Progenitor cell of endocrine pancreas (in vitro differentiated cells): ENCODE measurements around the gene DNM3. TPM values are rescaled to one million over a fixed set of nuclear protein-coding genes. Genes with fewer than 3 reads are reported as not detected.
A peak's percentile ranks its signal among the peaks of the same experiment; 100 is the strongest.

Experiments
- DNase-seq: peaks from one replicate; pipeline ENCODE4 v3.0.0; 2021; ENCODE audit warnings: low spot score; ENCODE audit not compliant: unreplicated experiment
- H3K27ac Mint-ChIP-seq: 2 replicates; pipeline ENCODE4 v1.8.0; 2021; ENCODE audit warnings: mild to moderate bottlenecking, moderate library complexity, mixed read lengths
- H3K27me3 Mint-ChIP-seq: 2 replicates; pipeline ENCODE4 v1.8.0; 2021; ENCODE audit warnings: mixed read lengths
- H3K36me3 Mint-ChIP-seq: 2 replicates; pipeline ENCODE4 v1.8.0; 2022; ENCODE audit warnings: mixed read lengths; ENCODE audit not compliant: insufficient read depth
- H3K4me1 Mint-ChIP-seq: 2 replicates; pipeline ENCODE4 v1.8.0; 2021; ENCODE audit warnings: low read depth, mixed read lengths
- H3K4me3 Mint-ChIP-seq: 2 replicates; pipeline ENCODE4 v1.8.0; 2021; ENCODE audit warnings: low read depth, mild to moderate bottlenecking, moderate library complexity, mixed read lengths
- H3K9me3 Mint-ChIP-seq: 2 replicates; pipeline ENCODE4 v1.8.0; 2021; ENCODE audit warnings: low read depth, mixed read lengths
- total RNA-seq: library from RNA; stranded (reverse); gene quantifications from 2 replicates; pipeline ENCODE4 v1.2.1, GENCODE V29; 2021
- TF ChIP-seq, protein P1 (sequence below): fragments of 200-600 bp; sonication (generic); IDR thresholded peaks from one replicate; pipeline ENCODE4 v1.5.0; 2021; ENCODE audit warnings: antibody characterized with exemption, mild to moderate bottlenecking; ENCODE audit not compliant: unreplicated experiment

DNM3 gene
- total RNA-seq, 1 donor from 2014 or later: 0.48 TPM

DNA sequence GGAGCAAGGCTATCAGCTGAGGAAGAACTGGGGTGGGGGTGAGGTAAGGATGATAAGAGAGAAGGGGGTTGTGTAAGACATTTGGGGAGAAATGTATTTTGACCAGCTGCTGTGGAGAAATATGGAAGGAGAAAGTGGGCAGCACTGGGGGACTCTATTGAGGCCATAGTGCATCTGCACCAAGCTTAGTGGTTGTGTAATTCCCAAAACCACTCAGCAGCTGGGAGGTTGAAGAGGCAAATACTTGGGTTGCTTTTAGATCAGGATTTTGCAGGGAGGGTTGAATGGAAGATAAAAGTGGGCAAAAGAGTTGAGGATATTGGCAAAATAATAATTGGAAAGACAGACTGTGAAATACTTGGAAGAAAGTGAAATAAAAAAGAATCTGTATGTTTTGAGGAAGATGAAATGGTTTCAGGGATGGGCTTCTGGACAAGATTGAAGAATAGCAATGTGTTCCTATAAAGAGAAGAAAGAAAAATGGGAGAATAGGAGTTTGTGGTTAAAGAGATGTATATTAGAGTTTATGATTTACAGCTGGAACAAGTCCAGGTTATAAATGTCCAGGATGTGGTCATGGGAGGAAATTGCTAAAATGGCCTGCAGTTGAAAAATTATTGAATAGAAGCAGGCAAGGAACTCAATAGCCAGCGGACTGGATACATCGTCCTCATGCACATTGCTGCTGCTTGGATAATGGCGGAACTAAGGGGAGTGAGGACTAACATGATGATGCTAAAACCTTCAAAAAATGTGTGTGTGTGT is 162.7 kb downstream of the DNM3 start:
- DNase-seq: no peak
- Mint-ChIP-seq H3K27ac (no peak overlapping the region), H3K4me1 (peaks cover 9% of the 10 kb centered on the region), H3K9me3 (no peaks in the 10 kb centered on the region), H3K36me3 (no peaks in the 10 kb centered on the region), H3K4me3 (no peak overlapping the region), H3K27me3 (no peaks in the 10 kb centered on the region)
- TF ChIP-seq, protein P1, sequence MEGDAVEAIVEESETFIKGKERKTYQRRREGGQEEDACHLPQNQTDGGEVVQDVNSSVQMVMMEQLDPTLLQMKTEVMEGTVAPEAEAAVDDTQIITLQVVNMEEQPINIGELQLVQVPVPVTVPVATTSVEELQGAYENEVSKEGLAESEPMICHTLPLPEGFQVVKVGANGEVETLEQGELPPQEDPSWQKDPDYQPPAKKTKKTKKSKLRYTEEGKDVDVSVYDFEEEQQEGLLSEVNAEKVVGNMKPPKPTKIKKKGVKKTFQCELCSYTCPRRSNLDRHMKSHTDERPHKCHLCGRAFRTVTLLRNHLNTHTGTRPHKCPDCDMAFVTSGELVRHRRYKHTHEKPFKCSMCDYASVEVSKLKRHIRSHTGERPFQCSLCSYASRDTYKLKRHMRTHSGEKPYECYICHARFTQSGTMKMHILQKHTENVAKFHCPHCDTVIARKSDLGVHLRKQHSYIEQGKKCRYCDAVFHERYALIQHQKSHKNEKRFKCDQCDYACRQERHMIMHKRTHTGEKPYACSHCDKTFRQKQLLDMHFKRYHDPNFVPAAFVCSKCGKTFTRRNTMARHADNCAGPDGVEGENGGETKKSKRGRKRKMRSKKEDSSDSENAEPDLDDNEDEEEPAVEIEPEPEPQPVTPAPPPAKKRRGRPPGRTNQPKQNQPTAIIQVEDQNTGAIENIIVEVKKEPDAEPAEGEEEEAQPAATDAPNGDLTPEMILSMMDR: no peak

DNA sequence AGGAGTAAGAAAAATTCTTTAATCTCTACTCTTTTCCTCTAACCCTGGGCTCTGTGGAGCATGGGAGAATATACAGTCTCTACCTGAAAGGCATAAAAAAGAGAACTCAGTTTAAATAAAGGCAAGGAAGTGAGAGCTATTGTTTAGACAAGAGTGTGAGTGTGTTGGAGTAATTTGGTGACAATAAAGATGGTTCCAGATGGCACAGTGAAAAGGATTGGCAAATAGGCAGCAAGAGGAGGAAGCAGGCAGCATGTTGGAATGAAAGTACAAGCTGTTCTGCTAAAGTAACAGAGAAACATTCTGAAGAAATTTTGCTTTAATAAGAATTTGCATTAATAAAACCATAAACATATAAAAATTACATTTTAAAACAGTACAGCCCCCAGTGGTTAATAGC is 163.4 kb downstream of the DNM3 start:
- Mint-ChIP-seq H3K4me3 (no peak overlapping the region), H3K27ac (no peak overlapping the region), H3K4me1 (peaks cover 9% of the 10 kb centered on the region), H3K36me3 (no peaks in the 10 kb centered on the region), H3K9me3 (no peaks in the 10 kb centered on the region), H3K27me3 (no peaks in the 10 kb centered on the region)
- DNase-seq: no peak
- TF ChIP-seq, protein P1: no peak

DNA sequence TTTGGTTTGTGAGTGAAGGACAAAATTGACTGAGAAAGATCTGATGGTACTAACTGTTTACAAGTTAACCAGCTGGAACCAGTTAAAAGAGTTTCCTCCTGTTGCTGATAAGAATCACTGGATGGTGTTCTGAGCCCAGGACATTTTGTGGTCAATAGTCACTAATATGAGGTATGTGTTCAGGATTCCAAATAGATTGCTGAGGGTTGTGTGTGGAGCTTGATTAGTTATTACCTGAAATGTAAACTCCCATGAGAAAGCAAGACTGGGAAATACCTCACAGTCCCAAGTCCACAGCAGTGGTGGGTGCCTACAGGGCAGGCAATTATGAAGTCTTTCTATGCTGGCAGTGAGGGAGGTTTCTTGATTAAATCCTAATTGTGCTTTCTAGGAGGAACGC is 164.6 kb downstream of the DNM3 start:
- peaks cover 9% of the 10 kb centered on the region for H3K4me1 Mint-ChIP-seq
- H3K4me3 Mint-ChIP-seq: no peak overlapping the region
- no peak for DNase-seq
- H3K9me3 Mint-ChIP-seq: peaks cover 3% of the 10 kb centered on the region
- peak overlapping the region; percentile 6 for H3K27ac Mint-ChIP-seq
- no peaks in the 10 kb centered on the region for H3K36me3 Mint-ChIP-seq
- TF ChIP-seq, protein P1: no peak
- H3K27me3 Mint-ChIP-seq: no peaks in the 10 kb centered on the region

DNA sequence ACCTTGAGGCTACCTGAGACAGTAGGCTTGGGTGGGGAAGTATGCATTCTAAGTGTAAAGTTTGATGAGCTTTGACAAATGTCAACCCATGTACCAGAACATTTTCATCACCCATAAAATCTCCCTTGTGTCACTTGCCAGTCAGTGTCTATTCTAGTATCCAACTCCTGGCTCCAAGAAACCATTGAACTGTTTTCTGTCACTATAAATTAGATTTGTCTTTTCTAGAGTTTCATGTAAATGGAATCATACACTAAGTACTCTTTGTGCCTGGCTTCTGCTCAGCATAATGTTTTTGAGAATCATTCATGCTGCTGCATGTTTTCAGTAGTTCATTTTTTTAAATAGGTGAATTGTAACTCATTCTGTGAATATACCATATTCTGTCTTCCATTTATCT is 165.4 kb downstream of the DNM3 start:
- no peaks in the 10 kb centered on the region for H3K27me3 Mint-ChIP-seq
- no peak overlapping the region for H3K27ac Mint-ChIP-seq
- no peak overlapping the region for H3K4me3 Mint-ChIP-seq
- no peak for DNase-seq
- no peaks in the 10 kb centered on the region for H3K36me3 Mint-ChIP-seq
- peaks cover 4% of the 10 kb centered on the region for H3K9me3 Mint-ChIP-seq
- TF ChIP-seq, protein P1: no peak
- H3K4me1 Mint-ChIP-seq: peaks cover 9% of the 10 kb centered on the region

- H3K36me3 Mint-ChIP-seq: no peaks in the 10 kb centered on the region
- no peak overlapping the region for H3K27ac Mint-ChIP-seq
- H3K4me1 Mint-ChIP-seq: peaks cover 13% of the 10 kb centered on the region
- no peak for DNase-seq
- peaks cover 10% of the 10 kb centered on the region for H3K9me3 Mint-ChIP-seq
- H3K27me3 Mint-ChIP-seq: no peaks in the 10 kb centered on the region
- TF ChIP-seq, protein P1: no peak
- H3K4me3 Mint-ChIP-seq: no peak overlapping the region
Observed at GRCh38 chr1:172018727-172019311, 177.5 kb downstream of the DNM3 start.
